IMR-90 (cell line): ENCODE results near the gene H2BK1. TPM values are rescaled to one million over a fixed set of nuclear protein-coding genes. Genes with fewer than 3 reads are reported as not detected.
A peak's percentile ranks its signal among the peaks of the same experiment; 100 is the strongest.

Experiments used
- ATAC-seq: fragments of 200-7000 bp; cut with Tn5 transposase; 2 replicates; pipeline ENCODE4 v1.9.1; 2020; ENCODE audit warnings: low read depth, mild to moderate bottlenecking, moderate library complexity
- BruUV-seq: library from RNA; stranded (reverse); fragments of 400-500 nt; replicated peaks from 2 replicates; lab custom pipeline; 2021; lab: Mats Ljungman, UMichigan
- CTCF ChIA-PET: fragments of 300-600 bp; formaldehyde crosslinking; extraction: SDS; loops from one replicate; lab custom pipeline; 2021; ENCODE audit warnings: antibody characterized with exemption; lab: Yijun Ruan, JAX
- POLR2A ChIA-PET: fragments of 300-600 bp; sonication (Branson Sonifier 250); formaldehyde crosslinking; loops from one replicate; lab custom pipeline; 2022; ENCODE audit warnings: antibody characterized with exemption; ENCODE audit not compliant: unreplicated experiment; lab: Charles Lee
- DNase-seq: peaks from one replicate; pipeline ENCODE4 v3.0.0; 2013
- H2AFZ ChIP-seq: replicated peaks from 2 replicates; pipeline ENCODE3; 2013; ENCODE audit warnings: low read length, mild to moderate bottlenecking; ENCODE audit not compliant: poor library complexity
- H2AK5ac ChIP-seq: 2 replicates; pipeline ENCODE4 v1.6.1; 2013; ENCODE audit warnings: low read depth, low read length, inconsistent platforms
- H2AK9ac ChIP-seq: replicated peaks from 2 replicates; pipeline ENCODE3; 2013; ENCODE audit warnings: mild to moderate bottlenecking, low read depth, low read length, moderate library complexity; ENCODE audit not compliant: poor library complexity
- H2BK120ac ChIP-seq: 2 replicates; pipeline ENCODE4 v1.6.1; 2013; ENCODE audit warnings: low read depth, low read length, inconsistent platforms
- H2BK15ac ChIP-seq: 3 replicates; pipeline ENCODE4 v1.6.1; 2013; ENCODE audit warnings: low read depth, low read length, inconsistent platforms
- H2BK20ac ChIP-seq: 2 replicates; pipeline ENCODE4 v1.6.1; 2013; ENCODE audit warnings: low read depth, mild to moderate bottlenecking, inconsistent platforms, low read length, moderate library complexity
- H2BK5ac ChIP-seq: 2 replicates; pipeline ENCODE4 v1.6.1; 2013; ENCODE audit warnings: mild to moderate bottlenecking, low read depth, low read length, inconsistent platforms; ENCODE audit not compliant: poor library complexity, severe bottlenecking
- H3K14ac ChIP-seq: replicated peaks from 2 replicates; pipeline ENCODE4 v1.6.1; 2013; ENCODE audit warnings: low read depth, low read length, inconsistent platforms
- H3K18ac ChIP-seq: 2 replicates; pipeline ENCODE4 v1.6.1; 2013; ENCODE audit warnings: low read depth, low read length, control low read depth
- H3K23ac ChIP-seq: 2 replicates; pipeline ENCODE4 v1.6.1; 2013; ENCODE audit warnings: low read depth, low read length, inconsistent platforms
- H3K27ac ChIP-seq: 2 replicates; pipeline ENCODE4 v1.5.1; 2013; ENCODE audit warnings: mild to moderate bottlenecking, control low read depth, low read length; ENCODE audit not compliant: insufficient read depth
- H3K27me3 ChIP-seq: 2 replicates; pipeline ENCODE4 v1.6.1; 2013; ENCODE audit warnings: low read length; ENCODE audit not compliant: control insufficient read depth, insufficient read depth
- H3K36me3 ChIP-seq: 2 replicates; pipeline ENCODE4 v1.6.1; 2013; ENCODE audit warnings: low read length, mixed read lengths; ENCODE audit not compliant: control insufficient read depth, insufficient read depth
- H3K4ac ChIP-seq: 2 replicates; pipeline ENCODE4 v1.6.1; 2013; ENCODE audit warnings: low read depth, low read length, inconsistent platforms
- H3K4me1 ChIP-seq: 2 replicates; pipeline ENCODE4 v1.6.1; 2013; ENCODE audit warnings: low read length, mixed read lengths; ENCODE audit not compliant: control insufficient read depth, insufficient read depth
- H3K4me2 ChIP-seq: 2 replicates; pipeline ENCODE4 v1.6.1; 2013; ENCODE audit warnings: low read depth, mild to moderate bottlenecking, control low read depth, low read length, moderate library complexity
- H3K4me3 ChIP-seq: 2 replicates; pipeline ENCODE4 v1.5.1; 2013; ENCODE audit warnings: low read depth, mild to moderate bottlenecking, control low read depth, low read length, moderate library complexity; ENCODE audit not compliant: insufficient read depth
- H3K56ac ChIP-seq: 2 replicates; pipeline ENCODE4 v1.6.1; 2013; ENCODE audit warnings: low read length, inconsistent platforms; ENCODE audit not compliant: insufficient read depth; ENCODE audit errors: extremely low read depth
- H3K79me1 ChIP-seq, 2 experiments: 2 replicates each; pipeline ENCODE4 v1.6.1; 2013; ENCODE audit warnings: low read length in 2 of 2, inconsistent platforms in 1 of 2, low read depth in 1 of 2
- H3K9ac ChIP-seq: 2 replicates; pipeline ENCODE4 v1.6.1; 2013; ENCODE audit warnings: low read depth, low read length, control low read depth
- H3K9me1 ChIP-seq: 2 replicates; pipeline ENCODE4 v1.6.1; 2013; ENCODE audit warnings: low read length, inconsistent platforms; ENCODE audit not compliant: insufficient read depth
- H3K9me3 ChIP-seq: 2 replicates; pipeline ENCODE4 v1.6.1; 2013; ENCODE audit warnings: low read length; ENCODE audit not compliant: control insufficient read depth, insufficient read depth
- H4K20me1 ChIP-seq: 2 replicates; pipeline ENCODE4 v1.6.1; 2013; ENCODE audit warnings: low read length, inconsistent platforms; ENCODE audit not compliant: insufficient read depth
- H4K5ac ChIP-seq: 2 replicates; pipeline ENCODE4 v1.6.1; 2013; ENCODE audit warnings: mild to moderate bottlenecking, low read depth, low read length, control low read depth
- H4K8ac ChIP-seq, 2 experiments: 2 replicates each; pipeline ENCODE4 v1.6.1; 2013; ENCODE audit warnings: low read depth in 2 of 2, low read length in 2 of 2, control low read depth in 1 of 2, inconsistent platforms in 1 of 2
- H4K91ac ChIP-seq: 2 replicates; pipeline ENCODE4 v1.6.1; 2013; ENCODE audit warnings: low read depth, low read length, inconsistent platforms; ENCODE audit not compliant: insufficient read depth
- FOS ChIP-seq: fragments of 150-350 bp; IDR thresholded peaks from 2 replicates; pipeline ENCODE4 v1.6.1; 2016; ENCODE audit warnings: low read depth, low read length
- WGBS, 2 experiments: methylation state at CpG; one replicate each; pipeline versions ENCODE4 v1.1.5 to v1.1.7; 2013; ENCODE audit warnings: missing lambda C conversion rate in 2 of 2; ENCODE audit not compliant: insufficient read length in 1 of 2; ENCODE audit errors: extremely low coverage in 2 of 2; 5-methylcytosine and 5-hydroxymethylcytosine counted together
- dilution Hi-C: fragments of 300-500 bp; cut with HindIII; formaldehyde crosslinking; loops from one replicate; pipeline ENCODE4 v1.14.3; 2018; ENCODE audit warnings: low sequenced_read_pairs; ENCODE audit not compliant: unreplicated experiment
- in situ Hi-C: fragments of 300-500 bp; cut with MboI; formaldehyde crosslinking; loops from 3 replicates; pipeline ENCODE4 v1.14.3; 2019; ENCODE audit warnings: low sequenced_read_pairs, inconsistent platforms, mixed read lengths
- intact Hi-C: fragments of 100-400 bp; cut with micrococcal nuclease; formaldehyde crosslinking; loops from 2 replicates; pipeline ENCODE4 v1.10.0; 2022
- polyA plus RNA-seq, 3 experiments: library from polyadenylated mRNA; depleted of rRNA; stranded (reverse); fragments of >200 nt; gene quantifications; 2 replicates each; pipeline ENCODE4 v1.2.3, GENCODE V29; 2012; ENCODE audit warnings: low replicate concordance in 1 of 3
- total RNA-seq: library from RNA; depleted of rRNA; stranded (reverse); fragments of >200 nt; gene quantifications from 2 replicates; pipeline ENCODE4 v1.2.3, GENCODE V29; 2012

Gene H2BK1
- total and polyA plus RNA-seq, 2 of the 4 experiments (the other 2 are of a cell fraction), result not detected

DNA sequence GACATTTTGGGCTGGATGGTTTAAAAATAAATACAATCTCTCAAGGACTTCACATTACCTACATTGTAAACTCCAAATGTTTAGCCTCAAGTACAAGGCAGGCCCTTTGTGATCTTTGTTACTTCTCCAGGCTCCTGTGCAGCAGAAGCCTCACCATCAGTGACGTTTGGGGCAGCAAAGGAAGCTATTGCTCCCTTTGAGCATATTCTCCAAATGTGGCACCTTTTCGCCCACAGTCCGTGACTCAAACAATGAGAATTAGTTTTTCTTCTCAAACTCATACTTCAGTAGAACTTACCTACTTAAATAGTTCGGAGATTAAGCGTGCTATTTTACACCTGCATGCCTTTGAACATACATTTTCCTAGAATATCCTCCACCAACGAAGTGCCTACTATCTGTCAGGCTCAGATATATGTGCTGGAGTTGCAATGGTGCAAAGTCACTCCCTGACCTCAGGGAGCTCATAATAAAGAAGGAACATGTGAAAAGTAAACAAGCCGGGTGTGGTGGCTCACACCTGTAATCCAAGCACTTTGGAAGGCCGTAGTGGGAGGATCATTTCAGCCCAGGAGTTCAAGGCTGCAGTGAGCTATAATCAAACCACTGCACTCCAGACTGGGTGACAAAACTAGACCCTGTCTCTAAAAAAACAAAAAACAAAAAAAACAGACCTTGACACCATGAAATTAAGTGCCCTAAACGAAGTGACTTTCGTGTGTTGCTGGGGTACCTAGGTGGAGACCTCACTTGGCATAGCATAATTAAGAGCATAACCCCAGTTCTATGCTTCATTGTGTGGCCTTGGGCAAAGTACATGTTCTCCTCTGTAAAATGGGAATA, 18.0 kb upstream of the H2BK1 start:
- BruUV-seq, result no TSS peak
- peaks cover 11% of the 10 kb centered on the region for H3K4me1 ChIP-seq
- H3K27me3 ChIP-seq, result no peaks in the 10 kb centered on the region
- H3K23ac ChIP-seq, result 0 out of 2 replicates have a peak overlapping the region, but pooled peaks have one; percentile 0
- H3K18ac ChIP-seq, result no peak overlapping the region
- H2BK15ac ChIP-seq, result no peak overlapping the region
- H3K4me3 ChIP-seq, result peak overlapping the region; percentile 85; the same call in 1 of the 2 replicates
- peaks cover 5% of the 10 kb centered on the region for H4K20me1 ChIP-seq
- intact Hi-C loops, result no loop called here
- peak overlapping the region; percentile 56 for H4K5ac ChIP-seq
- in situ Hi-C loops, result no loop called here
- H2BK5ac ChIP-seq, result no peak overlapping the region
- peak overlapping the region; percentile 8; the same call in 1 of the 2 replicates for H3K27ac ChIP-seq
- H2BK20ac ChIP-seq, result no peak overlapping the region
- H2AK9ac ChIP-seq, result peak overlapping the region; percentile 3
- POLR2A ChIA-PET, result interaction anchor here (0.6 kb wide), 2 partner anchors 11 to 15 kb away, joined by 3 read pairs; no protein-coding TSS in a partner anchor
- H3K14ac ChIP-seq, result no peak overlapping the region
- peaks cover 4% of the 10 kb centered on the region for H3K9me1 ChIP-seq
- H3K4me2 ChIP-seq, result peak overlapping the region; percentile 83
- dilution Hi-C loops, result no loop called here
- peak overlapping the region; percentile 93 to 98 for H4K8ac ChIP-seq
- H2AFZ ChIP-seq, result peak overlapping the region; percentile 44
- 74% methylated on average over 3 of the region's 10 CpGs; no CpG with 5 or more reads in 1 of the 2 experiments for WGBS, 2 experiments
- H4K91ac ChIP-seq, result peak overlapping the region; percentile 55; the same call in 1 of the 2 replicates
- H2AK5ac ChIP-seq, result no peak overlapping the region
- peaks cover 15 to 40% of the 10 kb centered on the region in 2 experiments for H3K79me1 ChIP-seq
- H3K4ac ChIP-seq, result peak overlapping the region; percentile 28; the same call in 1 of the 2 replicates
- peak overlapping the region; percentile 63; the same call in 1 of the 2 replicates for H3K56ac ChIP-seq
- CTCF ChIA-PET, result no interaction called here
- no peak for ATAC-seq
- TF ChIP-seq FOS, result no peak
- no peaks in the 10 kb centered on the region for H3K9me3 ChIP-seq
- H3K36me3 ChIP-seq, result peaks cover 17% of the 10 kb centered on the region
- H2BK120ac ChIP-seq, result no peak overlapping the region
- no peak for DNase-seq
- peak overlapping the region; percentile 95 for H3K9ac ChIP-seq
